Cortex of kidney (tissue), 1 donor: ENCODE measurements around the gene DAGLA.

Experiments
- DNase-seq: peaks from one replicate; lab custom pipeline; 2025; lab: John Stamatoyannopoulos, UW

DAGLA gene

DNA sequence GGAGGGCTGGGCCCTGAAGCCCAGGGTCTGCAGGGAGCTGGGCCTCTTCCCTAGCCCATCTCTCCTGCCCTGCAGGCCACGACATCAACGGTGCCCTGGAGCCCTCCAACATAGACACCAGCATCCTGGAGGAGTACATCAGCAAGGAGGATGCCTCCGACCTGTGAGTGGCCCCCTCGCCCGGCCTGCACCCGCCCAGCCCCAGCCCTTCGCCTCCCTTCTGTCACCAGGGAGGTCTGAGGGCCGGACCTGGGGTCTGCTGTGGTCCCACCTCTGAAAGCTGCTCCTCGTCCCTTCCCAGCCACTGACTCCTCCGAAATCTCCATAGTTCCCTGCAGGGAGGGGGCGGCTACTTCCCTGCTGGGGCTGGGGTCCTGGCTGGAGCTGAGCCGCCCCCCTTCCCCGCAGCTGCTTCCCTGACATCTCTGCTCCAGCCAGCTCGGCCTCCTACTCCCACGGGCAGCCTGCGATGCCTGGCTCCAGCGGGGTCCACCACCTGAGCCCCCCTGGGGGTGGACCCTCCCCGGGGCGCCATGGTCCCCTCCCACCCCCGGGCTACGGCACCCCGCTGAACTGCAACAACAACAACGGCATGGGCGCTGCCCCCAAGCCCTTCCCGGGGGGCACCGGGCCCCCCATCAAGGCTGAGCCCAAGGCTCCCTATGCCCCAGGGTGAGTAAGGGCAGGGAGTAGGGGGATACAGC is 85.5 kb downstream of the DAGLA start:
- DNase-seq: no peak

DNA sequence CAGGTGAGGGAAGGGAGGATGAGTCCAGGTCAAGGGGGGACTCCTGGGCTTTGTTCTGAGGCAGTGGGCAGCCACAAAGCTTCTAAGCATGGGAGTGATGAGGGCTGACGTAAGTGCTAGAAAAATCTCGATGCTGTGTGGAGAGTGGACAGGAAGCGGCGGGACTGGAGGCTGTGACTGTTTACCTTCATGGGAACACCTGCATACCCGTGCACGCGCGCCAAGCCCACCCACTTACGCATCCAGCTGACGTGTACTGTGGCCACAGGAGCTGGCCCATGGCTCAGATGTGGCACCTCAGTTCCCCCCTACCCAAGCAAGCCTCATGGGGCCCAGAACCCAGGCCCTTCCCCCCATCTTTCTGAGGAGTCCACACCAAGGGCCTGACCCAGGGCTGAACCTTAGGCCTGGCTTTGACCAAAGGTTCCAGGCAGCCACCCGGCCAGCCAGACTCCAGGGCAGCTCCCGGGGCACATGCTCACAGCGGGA is 86.2 kb downstream of the DAGLA start:
- no peak for DNase-seq

DNA sequence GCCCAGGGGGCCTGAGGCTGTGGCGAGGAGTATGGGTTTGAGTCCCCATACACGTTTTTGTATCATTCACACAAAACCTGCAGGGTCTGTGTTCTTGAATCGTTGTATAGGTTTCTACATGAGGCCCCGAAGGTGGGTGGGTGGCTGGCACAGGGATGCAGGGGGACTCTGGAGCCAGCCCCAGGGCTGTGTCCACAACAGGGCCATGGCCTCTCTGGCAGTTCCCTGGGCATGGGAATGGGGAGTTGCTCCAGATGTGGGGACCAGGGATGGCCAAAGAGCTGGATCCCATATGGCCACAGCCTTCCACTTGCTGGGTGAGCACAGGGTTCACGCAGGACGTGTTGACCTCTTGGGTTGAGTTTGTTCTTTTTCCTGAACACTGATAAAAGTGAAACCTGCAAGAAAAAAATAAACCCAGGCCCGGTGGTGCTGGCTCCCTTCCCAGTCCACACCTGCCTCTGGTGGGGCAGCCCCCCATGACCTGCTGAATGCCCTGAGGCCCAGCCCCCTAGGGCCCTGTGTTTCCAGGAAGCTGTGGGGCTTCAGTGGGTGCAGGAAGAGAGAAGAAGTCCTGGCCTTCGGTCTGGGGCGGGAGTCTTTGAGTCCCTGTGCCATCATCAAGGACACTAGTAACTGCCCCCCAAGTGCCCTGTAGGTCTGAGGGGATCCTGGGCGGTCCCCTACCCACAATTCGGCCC is 88.3 kb downstream of the DAGLA start:
- DNase-seq: no peak

DNA sequence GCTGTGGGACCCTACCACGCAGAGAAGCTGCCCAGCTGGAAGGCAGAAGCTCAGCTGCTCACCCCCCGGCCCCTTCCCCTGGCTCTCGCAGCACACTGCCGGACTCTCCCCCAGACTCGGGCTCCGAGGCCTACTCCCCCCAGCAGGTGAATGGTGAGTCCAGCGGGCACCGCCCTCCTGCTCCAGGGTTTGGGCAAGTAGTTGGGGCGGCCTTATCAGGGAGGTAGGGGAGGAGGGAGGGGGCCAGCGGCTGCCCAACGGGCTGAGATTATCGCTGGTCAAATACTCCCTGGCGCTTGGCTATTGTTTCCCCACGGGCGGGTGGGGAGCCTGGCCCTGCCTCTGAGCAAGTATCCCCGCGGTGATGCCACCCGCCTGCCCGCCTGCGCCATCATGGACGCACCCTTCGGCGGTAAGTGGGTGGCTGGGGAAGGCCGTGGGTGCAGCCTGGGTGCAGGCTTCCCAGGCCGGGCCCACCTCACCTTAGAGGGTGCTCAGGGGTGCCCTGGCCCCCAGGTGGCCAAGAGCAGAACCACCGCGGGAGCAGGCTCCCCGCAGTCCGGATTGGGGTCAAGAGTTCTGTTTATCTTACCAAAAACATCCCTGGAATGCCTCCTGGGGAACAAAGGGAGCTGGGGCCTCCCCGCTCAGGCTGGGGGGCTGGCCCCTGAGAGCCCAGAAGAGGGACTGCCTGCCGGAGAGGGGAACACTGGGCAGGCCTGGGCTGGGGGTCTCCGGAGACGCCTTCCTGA is 89.2 kb downstream of the DAGLA start:
- DNase-seq: no peak

DNA sequence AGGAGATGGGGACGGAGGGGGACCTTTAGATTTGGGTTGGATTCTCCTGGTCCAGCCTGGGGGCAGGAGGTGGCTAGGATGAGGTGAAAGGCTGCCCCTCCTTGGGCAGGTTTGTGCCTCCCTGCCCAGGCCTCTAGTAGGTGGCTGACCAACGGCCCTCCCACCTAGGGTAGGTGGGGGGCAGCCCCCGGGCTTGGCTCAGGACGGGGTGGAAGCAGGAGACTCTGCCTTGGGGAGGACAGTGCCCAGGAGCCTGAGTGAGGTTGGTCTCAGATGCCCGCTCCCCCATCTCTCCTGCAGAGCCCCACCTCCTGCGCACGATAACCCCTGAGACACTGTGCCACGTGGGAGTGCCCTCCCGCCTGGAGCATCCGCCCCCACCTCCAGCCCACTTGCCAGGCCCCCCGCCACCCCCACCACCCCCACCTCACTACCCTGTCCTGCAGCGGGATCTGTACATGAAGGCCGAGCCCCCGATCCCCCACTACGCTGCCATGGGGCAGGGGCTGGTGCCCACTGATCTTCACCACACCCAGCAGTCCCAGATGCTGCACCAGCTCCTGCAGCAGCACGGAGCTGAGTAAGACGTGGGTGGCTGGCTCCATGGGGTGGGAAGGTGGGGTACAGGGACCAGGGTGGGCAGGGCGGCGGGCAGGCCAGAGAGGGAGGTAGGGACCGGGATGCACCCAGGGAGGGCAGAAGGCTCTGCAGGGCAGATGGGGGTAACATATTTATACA is 89.9 kb downstream of the DAGLA start:
- no peak for DNase-seq

DNA sequence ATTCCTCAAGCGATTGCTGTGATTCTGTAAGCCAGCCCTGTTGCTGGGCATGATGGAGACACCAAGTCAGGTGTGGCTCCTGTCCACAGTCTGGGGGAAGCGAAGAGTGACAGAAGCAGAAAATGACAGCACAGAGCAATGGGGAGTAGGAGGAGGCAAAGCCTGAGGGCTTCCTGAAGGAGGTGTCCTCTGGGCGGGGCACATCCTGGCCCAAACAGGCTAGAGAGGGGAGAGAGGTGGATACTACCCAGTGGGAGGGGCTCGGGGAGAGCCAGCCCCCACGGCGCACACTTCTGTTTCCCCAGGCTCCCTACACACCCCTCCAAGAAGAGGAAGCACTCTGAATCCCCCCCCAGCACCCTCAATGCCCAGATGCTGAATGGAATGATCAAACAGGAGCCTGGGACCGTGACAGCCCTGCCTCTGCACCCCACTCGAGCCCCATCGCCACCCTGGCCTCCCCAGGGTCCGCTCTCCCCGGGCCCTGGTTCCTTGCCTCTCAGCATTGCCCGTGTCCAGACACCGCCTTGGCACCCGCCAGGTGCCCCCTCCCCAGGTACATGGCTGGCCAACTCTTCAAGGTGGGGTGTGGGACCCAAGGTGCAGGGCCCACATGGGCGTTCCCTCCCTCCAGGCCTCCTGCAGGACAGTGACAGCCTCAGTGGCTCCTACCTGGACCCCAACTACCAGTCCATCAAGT is 91.2 kb downstream of the DAGLA start:
- no peak for DNase-seq

DNA sequence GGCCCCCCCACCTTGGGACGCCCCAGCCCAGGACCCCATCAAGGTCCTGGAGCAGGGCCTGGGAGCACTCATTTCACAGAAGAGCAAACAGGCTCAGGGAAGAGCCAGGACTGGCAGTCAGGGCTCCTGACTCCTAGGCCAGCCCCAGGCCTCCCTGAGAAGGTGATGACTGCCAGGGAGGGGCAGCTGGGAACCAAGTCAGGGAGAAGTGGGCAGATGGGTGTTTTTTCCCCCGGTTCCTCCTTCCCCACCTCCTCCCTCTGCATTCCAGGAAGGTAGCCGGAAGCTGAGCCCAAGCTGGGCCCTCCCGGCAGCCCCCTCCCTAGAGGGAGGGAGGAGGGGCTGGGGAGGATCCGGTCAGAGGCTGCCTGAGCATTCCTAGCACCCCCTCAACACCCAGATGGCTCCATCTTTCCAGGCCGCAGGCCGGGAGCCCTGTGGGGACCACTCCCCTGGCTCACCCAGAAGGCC is 91.8 kb downstream of the DAGLA start:
- no peak for DNase-seq

DNA sequence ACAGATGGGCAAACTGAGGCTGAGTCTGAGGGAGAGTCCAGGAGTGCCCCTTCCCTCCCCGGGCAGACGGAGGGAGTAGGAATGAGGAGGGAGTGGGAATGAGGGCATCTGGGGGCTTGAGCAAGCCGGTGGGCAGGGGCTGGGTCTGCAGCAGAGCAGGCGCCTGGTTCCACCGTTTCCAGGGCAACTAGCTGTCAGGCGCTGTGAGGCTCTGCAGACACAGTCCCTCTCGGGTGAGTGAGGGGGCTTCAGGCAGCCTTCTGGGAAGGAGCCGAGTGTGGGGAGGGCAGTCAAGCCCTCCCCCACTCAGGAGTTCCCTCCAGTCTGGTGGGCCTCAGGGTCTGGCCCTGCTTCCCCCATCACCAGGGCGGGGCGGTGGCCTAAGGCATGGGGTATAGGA is 93.2 kb downstream of the DAGLA start:
- DNase-seq: no peak

DNA sequence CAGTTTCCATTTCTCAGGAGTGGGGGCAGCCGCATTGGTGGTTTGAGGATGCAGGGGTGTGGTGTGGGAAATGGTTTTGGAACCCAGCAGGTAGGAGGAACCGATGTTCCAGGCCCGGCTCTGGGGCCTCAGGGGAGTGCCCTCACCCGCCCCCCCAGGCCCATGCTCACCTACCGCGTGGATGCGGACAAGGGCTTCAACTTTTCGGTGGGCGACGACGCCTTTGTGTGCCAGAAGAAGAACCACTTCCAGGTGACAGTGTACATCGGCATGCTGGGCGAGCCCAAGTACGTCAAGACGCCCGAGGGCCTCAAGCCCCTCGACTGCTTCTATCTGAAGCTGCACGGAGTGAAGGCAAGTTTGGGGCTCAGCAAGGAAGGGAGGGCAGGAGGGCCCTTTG is 93.6 kb downstream of the DAGLA start:
- no peak for DNase-seq

DNA sequence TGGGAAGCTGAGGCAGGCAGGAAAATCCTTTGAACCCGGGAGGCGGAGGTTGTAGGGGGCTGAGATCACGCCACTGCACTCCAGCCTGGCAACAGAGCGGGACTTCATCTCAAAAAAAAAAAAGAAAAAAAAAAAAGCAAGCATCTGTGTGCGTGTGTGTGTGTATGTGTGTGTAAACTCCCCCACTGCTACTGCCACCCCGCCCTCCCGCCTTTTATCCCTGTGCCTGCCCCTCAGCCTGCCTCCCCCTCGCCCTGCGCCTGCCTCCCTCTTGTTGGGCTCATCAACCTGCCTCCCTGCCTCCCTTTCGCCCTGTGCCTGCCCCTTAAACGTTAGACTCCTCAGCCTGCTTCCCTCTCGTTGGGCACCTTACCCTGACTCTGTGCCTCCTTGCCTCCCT is 94.2 kb downstream of the DAGLA start:
- no peak for DNase-seq

DNA sequence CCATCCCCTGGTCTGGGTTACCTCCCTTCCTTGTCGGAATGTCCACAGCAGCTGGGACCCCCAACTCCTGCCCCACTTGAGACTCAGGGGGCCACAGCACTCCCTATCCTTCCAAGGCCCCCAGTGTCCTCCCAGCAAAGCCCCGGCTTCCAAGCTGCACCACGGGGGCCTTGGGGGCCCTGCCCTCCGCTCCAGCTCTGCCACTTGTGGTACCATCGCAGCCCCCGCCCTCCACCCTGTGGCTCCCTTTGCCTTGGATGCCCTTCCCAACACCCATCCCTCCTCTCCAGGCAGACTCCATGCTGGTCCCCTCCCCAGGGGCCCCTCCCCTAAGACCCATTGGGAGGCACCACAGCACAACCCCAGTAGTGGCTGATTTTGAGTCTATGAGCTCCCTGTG is 94.9 kb downstream of the DAGLA start:
- no peak for DNase-seq

DNA sequence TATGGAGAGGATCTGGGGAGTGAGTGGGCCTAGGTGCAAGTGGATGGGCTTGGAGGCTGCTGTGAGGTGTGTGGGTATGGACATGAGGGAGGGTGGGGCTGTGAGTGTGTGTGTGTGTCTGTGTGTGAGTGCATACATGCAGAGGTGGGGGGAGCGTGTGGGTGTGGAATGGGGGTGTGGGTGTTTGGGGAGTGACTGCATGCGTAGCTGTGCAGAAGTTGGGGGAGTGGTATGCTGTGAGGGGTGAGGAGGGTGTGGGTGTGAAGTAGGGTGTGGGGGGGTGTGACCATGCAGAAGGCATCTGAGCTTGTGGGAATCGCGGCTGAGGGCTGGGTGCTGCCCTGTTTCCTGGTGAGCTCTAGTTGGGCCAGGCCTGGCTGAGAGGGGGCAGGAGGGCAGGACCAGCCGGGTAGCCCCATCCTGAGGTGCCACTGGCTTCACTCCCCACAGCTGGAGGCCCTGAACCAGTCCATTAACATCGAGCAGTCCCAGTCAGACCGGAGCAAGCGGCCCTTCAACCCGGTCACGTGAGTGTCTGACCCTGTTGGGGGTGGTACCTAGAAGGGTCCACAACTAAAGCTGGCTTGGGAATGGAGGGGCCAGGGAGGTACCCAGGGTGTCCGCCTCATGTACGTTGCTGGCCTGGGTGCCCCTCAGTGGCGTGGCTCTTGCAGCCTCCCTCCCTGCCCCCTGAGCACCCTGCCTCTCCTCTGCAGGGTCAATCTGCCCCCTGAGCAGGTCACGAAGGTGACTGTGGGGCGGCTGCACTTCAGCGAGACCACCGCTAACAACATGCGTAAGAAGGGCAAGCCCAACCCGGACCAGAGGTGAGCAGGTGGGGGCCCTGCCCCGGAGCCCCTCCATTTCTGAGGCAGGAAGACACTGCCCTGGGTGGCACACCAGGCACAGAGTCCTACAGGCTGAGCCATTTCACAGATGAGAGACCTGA is 95.7 kb downstream of the DAGLA start:
- DNase-seq: no peak

DNA sequence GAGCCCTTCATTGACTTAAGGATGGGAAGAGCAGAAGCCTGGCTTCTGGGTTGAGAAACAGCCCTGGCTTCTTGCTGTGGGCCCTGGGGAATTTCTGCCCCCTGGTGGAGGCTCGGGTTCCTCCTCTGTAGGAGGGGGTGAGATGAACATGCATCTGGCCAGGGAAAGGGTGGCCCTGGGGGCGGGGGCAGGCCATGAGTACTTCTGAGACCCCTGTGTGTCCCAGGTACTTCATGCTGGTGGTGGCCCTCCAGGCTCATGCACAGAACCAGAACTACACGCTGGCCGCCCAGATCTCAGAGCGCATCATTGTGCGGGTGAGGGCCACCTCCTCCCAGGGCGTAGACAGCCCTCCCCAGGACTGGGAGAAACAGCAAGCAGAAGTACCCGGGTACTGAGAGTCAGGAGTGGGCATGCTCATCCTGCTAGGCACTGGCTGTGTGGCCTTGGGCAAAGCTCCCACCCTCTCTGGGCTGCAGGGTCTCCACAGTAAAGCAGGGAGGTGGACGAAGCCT is 96.4 kb downstream of the DAGLA start:
- no peak for DNase-seq

DNA sequence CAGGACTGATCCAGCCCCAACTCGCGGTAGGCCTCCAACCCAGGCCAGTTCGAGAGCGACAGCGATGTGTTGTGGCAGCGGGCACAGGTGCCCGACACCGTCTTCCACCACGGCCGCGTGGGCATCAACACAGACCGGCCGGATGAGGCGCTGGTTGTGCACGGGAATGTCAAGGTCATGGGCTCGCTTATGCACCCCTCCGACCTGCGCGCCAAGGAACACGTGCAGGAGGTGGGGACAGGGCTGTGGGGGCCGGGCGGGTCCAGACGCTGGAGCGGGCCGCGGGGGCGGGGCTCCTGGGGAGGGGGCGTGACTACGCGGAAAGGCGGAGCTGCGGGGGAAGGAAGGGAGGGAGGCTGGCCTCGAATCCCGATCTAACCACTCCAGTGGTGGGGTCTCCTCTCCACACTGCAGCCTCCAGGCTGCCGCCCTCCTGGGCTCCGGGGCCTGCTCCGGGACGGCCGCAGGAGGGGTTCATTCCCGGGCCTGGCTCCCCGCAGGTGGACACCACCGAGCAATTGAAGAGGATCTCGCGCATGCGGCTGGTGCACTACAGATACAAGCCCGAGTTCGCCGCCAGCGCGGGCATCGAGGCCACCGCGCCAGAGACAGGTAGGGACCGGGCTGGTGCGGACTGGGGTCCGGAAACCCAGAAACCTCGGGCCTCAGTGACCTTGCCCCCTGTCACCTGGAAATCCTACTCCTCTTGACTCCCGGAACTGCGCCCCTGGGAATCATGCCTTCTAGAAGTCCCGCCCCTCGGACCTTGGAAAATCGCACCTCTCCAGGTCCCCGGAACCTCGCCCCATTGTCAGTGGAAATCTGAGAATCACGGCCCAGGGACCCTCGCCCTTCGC is 97.3 kb downstream of the DAGLA start:
- no peak for DNase-seq

DNA sequence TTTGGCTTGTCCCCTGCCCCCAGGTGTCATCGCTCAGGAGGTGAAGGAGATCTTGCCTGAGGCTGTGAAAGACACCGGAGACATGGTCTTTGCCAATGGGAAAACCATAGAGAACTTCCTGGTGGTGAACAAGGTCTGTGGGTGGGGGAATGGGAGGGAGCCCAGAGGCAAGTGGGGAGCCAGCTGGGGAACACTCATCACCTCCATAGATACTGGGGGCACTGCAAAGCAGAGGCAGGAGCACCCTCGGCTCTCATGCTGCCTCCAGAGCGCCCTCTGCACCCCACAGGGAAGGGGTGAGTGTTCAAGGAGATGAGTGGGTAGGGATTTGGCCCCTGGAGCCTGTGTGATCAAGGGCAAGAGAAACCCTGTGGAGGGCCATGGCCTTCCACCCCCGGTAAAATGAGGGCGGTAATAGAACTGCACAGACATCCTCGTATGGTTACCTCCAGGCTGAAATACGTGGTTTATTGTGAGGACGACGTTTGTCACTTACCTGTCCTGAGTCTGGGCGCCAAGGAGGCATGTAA is 98.2 kb downstream of the DAGLA start:
- no peak for DNase-seq

DNA sequence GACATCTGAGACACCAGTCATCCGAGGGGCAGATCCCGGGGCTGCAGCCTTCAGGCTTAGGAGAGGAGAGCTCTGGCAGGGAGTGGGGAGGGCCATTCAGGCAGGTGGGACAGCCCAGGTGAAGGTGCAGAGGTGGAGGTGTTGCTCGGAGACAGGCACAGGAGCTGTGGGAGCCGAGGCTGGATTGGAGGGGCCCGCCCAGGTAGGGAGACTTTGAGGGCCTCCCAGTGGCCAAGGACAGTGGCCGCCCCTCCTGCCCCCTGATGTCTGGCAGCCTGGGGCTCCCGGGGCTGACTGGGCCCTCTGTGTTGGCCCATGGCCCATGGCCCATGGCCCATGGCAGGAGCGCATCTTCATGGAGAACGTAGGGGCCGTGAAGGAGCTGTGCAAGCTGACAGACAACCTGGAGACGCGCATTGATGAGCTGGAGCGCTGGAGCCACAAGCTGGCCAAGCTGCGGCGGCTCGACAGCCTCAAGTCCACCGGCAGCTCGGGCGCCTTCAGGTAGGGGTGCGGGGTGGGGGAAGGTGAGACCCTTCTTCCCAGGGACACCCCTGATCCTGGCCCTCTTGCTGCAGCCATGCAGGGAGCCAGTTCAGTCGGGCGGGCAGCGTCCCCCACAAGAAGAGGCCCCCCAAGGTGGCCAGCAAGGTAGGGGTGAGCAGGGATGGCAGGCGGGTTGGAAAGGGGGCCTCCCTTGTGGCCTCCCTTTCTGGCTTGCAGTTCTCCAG is 98.9 kb downstream of the DAGLA start:
- no peak for DNase-seq

DNA sequence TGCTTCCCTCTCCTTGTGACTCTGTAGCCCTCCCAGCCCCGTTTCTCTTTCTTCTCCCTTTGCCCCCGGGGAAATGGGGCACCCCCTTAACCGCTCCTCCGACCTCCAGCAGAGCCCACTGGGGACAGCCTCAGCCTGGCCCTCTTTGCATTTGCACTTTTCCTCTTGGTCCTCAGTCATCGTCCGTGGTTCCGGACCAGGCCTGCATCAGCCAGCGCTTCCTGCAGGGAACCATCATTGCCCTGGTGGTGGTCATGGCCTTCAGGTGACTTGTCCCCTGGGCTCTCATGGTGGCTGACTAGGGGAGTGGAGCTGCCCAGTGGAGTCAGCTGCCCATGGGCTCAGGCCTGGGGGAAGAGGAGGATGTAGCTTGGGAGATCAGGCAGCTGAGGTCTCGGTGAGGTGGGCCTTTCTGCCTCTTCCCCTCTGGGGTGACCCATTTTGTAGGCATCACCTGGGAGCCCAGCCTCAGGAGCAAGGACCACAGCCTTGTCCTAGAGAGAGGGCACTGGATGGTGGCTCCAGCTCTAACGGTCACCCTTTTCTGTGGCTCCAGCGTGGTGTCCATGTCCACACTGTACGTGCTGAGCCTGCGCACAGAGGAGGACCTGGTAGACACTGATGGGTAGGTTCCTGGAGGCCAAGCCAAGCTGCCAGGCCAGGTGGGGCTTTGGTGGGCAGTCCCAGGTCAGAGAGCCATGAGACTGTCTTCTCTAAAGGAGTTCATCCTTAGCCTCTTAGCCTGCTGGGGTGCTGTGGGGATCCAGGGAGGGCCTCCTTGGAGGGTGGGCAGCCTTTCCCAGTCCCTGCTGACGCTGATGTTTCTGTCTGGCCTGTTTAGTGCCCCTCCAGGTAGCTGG is 99.7 kb downstream of the DAGLA start:
- DNase-seq: no peak
